Measurements from ENCODE around the gene KIAA1671.
"Not testable (repeated sequence)": the region's sequence is repeated elsewhere in the genome, so short reads cannot be mapped to it uniquely, and the experiment has no call there.

KIAA1671 gene

GRCh38 chr22:25161916-25162530 is 209.5 kb downstream of the KIAA1671 start:
- in situ Hi-C loops (cut with MboI; ENCODE audit: low sequenced_read_pairs): no loop called here

GRCh38 chr22:25162561-25162960 is 210.0 kb downstream of the KIAA1671 start:
- in situ Hi-C loops (cut with MboI; ENCODE audit: low sequenced_read_pairs): no loop called here

GRCh38 chr22:25165785-25166184 is 213.3 kb downstream of the KIAA1671 start:
- in situ Hi-C loops (cut with MboI; ENCODE audit: low sequenced_read_pairs): no loop called here

- in situ Hi-C loops (cut with MboI; ENCODE audit: low sequenced_read_pairs): no loop called here
Observed at GRCh38 chr22:25166266-25167040, 213.9 kb downstream of the KIAA1671 start.

GRCh38 chr22:25167082-25167481 is 214.6 kb downstream of the KIAA1671 start:
- in situ Hi-C loops (cut with MboI; ENCODE audit: low sequenced_read_pairs): no loop called here

- in situ Hi-C loops (cut with MboI; ENCODE audit: low sequenced_read_pairs): no loop called here
Observed at GRCh38 chr22:25167834-25168601, 215.5 kb downstream of the KIAA1671 start.

- in situ Hi-C loops (cut with MboI; ENCODE audit: low sequenced_read_pairs): no loop called here
Observed at GRCh38 chr22:25169278-25170031, 216.9 kb downstream of the KIAA1671 start.

GRCh38 chr22:25170426-25170980 is 218.0 kb downstream of the KIAA1671 start:
- in situ Hi-C loops (cut with MboI; ENCODE audit: low sequenced_read_pairs): no loop called here

GRCh38 chr22:25172153-25172552 is 219.6 kb downstream of the KIAA1671 start:
- in situ Hi-C loops (cut with MboI; ENCODE audit: low sequenced_read_pairs): no loop called here

GRCh38 chr22:25174156-25174887 is 221.8 kb downstream of the KIAA1671 start:
- in situ Hi-C loops (cut with MboI; ENCODE audit: low sequenced_read_pairs): no loop called here

- in situ Hi-C loops (cut with MboI; ENCODE audit: low sequenced_read_pairs): no loop called here
Observed at GRCh38 chr22:25174888-25175411, 222.4 kb downstream of the KIAA1671 start.

GRCh38 chr22:25176175-25176574 is 223.7 kb downstream of the KIAA1671 start:
- in situ Hi-C loops (cut with MboI; ENCODE audit: low sequenced_read_pairs): no loop called here

GRCh38 chr22:25176799-25177198 is 224.3 kb downstream of the KIAA1671 start:
- in situ Hi-C loops (cut with MboI; ENCODE audit: low sequenced_read_pairs): no loop called here

- in situ Hi-C loops (cut with MboI; ENCODE audit: low sequenced_read_pairs): no loop called here
Observed at GRCh38 chr22:25177226-25177625, 224.7 kb downstream of the KIAA1671 start.

- in situ Hi-C loops (cut with MboI; ENCODE audit: low sequenced_read_pairs): no loop called here
Observed at GRCh38 chr22:25177895-25178294, 225.4 kb downstream of the KIAA1671 start.

GRCh38 chr22:25178348-25178747 is 225.8 kb downstream of the KIAA1671 start:
- in situ Hi-C loops (cut with MboI; ENCODE audit: low sequenced_read_pairs): not testable (repeated sequence)

GRCh38 chr22:25178869-25179631 is 226.5 kb downstream of the KIAA1671 start:
- in situ Hi-C loops (cut with MboI; ENCODE audit: low sequenced_read_pairs): not testable (repeated sequence)

- in situ Hi-C loops (cut with MboI; ENCODE audit: low sequenced_read_pairs): no loop called here
Observed at GRCh38 chr22:25182131-25183110, 229.9 kb downstream of the KIAA1671 start.
